Ammon's horn (tissue), 1 donor: ENCODE data around the gene CDCA7L.

ENCODE experiments used
- DNase-seq: peaks from one replicate; pipeline ENCODE4 v3.0.0-alpha.2; 2016; ENCODE audit warnings: low spot score

The CDCA7L gene, protein sequence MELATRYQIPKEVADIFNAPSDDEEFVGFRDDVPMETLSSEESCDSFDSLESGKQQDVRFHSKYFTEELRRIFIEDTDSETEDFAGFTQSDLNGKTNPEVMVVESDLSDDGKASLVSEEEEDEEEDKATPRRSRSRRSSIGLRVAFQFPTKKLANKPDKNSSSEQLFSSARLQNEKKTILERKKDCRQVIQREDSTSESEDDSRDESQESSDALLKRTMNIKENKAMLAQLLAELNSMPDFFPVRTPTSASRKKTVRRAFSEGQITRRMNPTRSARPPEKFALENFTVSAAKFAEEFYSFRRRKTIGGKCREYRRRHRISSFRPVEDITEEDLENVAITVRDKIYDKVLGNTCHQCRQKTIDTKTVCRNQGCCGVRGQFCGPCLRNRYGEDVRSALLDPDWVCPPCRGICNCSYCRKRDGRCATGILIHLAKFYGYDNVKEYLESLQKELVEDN

DNA sequence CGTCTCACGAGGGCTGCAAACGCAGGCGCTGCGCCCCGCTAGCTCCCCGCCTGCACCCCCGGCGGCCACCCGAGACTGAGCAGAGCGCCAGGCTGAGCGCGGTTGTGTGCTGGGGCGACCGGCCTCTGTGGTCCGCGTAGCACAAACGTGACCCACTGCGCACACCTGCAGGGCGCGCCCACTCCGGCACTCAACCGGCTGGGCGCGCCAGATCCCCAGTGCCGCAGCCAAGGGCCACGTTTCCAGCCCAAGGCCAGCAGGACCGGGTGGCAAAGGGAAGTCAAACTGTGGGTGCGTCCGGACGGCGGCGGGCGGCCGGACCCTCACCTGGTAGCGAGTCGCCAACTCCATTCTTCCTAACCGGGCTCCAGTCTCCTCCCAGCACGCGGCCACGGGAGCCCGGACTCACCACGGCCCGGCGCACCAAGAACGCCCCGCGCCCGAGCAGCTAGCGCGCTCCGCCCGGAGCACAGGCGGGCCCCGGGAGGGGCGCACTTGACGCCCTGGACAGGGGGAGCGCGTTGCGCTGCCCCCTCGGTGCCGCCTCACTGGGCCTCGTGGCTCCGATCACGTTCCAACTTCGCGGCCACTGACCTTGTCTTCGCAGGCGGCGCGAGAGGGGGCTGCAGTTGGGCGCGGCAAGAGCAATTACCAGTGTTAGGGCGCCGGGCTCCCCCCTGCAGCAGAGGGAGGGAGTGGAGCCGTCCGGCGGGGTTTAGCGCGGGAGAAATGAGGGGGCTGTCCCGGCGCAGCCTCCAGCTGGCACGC lies at the start of gene CDCA7L:
Gene CDCA7L, minus strand, starts transcription at position 446 of the 768 bp plus-strand sequence. Its CDS starts 95 bp downstream, at position 351.
- peak; percentile 72 for DNase-seq

GRCh38 chr7:21986096-21986495 lies 40.4 kb upstream of the CDCA7L start:
- no peak for DNase-seq

DNA sequence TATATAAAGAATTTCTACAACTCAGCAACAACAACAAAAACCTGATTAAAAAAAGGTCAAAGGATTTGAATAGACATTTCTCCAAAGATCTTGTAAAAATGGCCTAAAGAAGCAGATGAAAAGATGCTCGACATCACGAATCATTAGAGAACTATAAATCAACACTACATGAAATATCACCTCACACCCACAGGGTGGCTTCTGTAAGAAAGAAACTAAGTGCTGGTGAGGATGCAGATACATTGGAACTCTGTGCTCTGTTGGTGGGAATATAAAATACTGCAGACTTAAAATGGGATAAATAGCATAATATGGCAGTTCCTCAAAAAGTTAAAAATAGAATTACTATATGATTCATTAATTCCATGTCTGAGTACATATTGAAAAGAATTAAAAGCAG lies 38.3 kb upstream of the CDCA7L start:
- DNase-seq, result no peak

- no peak for DNase-seq
Observed at GRCh38 chr7:21983056-21983455, 37.4 kb upstream of the CDCA7L start.

DNA sequence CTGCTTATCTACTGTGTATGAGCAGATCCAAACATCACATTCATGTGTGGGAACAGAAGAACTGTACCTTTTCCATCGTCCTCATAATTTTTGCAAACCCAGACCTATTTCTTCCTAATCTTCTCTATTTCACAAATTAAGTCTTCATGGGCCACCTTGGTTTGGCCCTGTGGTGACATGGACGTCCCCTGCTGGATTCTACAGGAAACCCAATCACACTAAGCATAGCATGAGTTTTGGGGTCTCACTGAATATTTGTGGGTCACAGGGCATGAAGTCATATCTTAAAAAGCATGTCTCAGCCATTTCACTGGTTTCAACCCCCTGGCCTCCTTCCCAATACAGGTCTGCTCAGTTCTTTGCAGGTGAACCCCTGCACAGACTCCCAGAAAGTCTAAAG lies 35.8 kb upstream of the CDCA7L start:
- no peak for DNase-seq

DNA sequence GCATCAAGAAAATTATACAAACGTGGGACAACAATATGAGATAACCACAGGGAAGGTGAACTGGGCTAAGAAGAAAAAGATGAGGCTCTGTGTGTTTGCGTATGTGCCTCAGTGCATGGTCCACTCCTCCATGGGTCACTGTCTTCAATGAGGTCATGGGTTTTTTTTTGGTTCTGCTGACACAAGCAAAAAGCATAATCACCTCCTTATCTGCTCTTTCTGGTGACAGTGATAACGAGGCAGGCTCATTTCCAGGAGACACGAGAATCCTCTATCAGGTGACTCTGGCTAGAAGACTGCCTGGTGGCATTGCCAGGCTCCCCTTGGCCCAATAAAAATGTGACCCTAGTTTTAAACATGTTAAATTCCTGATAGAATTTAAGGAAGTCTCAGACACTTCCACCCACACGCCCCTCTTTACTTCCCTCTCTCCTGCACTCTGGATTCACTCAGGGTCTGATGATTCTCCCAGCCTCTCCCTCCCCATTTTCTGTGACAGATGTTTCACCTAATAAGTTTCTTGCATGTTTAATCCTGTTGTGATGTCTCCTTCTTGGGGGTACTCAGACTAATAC lies 35.3 kb upstream of the CDCA7L start:
- no peak for DNase-seq

DNA sequence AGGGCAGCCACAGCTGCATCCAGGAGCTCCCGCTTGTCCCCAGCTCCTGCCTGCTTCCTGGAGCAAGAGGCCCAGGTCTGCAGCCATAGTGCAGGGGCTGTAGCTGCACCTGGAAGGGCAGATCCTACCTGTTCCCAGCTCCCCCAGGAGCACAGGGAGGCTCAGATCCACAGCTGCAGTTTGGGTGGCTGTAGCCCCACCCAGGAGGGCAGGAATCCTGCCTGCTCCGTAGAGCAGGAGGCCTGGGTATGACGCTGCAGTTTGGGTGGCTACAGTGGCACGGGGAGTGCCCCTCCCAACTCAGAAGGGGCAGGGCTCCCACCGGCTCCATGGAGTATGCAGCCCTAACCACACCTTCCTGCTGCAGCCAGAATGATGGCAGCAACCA lies 26.7 kb upstream of the CDCA7L start:
- DNase-seq, result no peak

- no peak for DNase-seq
Observed at GRCh38 chr7:21971780-21972396, 26.2 kb upstream of the CDCA7L start.

GRCh38 chr7:21969822-21970221 lies 24.1 kb upstream of the CDCA7L start:
- no peak for DNase-seq

DNA sequence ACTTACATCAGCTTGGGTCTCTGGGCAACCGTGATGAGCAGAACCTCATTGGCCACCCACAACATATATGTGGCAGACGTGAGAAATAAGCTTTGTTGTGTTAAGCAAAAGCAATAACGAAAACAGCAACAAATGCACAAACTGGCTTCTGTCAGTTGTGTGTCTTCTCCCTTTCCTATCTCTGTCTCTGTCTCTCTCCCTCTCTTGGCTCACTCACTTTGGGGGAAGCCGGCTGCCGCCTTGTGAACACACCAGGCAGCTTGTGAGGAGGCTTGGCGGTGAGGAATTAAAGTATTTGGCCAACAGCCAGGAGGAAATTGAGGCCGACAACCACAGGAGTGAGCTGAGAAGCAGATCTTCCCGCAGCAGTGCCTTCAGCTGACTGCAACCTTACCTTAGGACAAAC lies 21.9 kb upstream of the CDCA7L start:
- DNase-seq, result peak; percentile 8

DNA sequence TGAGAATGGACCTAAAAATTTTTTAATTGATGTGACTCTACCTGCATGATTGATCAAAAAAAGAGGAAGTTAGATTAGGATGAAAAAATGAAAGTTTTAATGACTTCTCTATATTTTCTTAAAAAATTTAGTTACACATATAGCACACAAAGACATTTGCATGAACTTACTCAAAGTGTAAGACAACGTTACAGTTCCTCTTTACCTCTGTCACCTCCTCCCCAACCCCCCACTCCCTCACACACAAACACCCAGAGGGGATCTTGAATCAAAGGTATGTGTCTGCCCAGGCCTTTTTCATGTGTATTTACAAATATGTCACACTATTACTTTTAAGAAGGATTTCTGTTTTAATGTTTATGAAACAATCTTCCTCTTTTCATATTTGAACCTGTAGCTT lies 20.6 kb upstream of the CDCA7L start:
- DNase-seq, result no peak

- no peak for DNase-seq
Observed at GRCh38 chr7:21965291-21965690, 19.6 kb upstream of the CDCA7L start.

- DNase-seq, result no peak
Observed at GRCh38 chr7:21962677-21963076, 17.0 kb upstream of the CDCA7L start.

DNA sequence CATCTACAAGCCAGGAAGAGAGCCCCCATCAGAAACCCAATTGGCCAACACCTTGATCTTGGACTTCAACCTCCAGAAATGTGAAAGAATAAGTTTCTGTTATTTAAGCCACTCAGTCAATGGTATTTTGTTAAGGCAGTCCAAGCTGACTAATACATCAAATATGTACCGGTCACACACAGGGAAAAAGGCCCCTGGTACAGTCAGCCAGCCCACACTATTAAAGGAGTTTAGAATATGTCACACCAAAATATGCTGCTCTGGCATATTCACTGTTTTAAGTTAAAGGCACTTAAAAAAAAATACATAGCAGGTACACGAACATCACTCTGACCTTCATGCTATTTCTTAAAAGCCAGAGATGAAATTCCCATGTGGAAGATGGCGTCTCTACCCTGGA lies 15.2 kb upstream of the CDCA7L start:
- DNase-seq, result no peak

- DNase-seq, result no peak
Observed at GRCh38 chr7:21959387-21959776, 13.7 kb upstream of the CDCA7L start.

DNA sequence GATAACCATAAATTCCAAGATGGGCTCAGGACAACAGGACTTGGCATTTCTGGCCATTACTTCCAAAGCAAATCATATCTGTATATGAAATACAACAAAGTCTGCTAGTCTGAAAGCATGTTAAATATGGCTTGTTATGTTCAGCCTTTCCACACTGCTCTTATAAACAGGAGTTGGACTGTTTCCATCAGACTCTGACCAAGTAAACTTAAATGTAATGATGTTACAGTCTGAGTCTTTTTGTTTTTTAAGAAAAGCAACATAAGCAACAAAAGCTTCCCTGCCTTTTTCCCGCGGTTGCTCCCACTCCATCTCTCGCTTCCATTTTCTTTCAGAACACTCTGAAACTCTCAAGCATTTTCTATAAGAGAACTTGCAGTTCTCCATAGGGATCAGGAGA lies 8.1 kb upstream of the CDCA7L start:
- DNase-seq, result no peak

DNA sequence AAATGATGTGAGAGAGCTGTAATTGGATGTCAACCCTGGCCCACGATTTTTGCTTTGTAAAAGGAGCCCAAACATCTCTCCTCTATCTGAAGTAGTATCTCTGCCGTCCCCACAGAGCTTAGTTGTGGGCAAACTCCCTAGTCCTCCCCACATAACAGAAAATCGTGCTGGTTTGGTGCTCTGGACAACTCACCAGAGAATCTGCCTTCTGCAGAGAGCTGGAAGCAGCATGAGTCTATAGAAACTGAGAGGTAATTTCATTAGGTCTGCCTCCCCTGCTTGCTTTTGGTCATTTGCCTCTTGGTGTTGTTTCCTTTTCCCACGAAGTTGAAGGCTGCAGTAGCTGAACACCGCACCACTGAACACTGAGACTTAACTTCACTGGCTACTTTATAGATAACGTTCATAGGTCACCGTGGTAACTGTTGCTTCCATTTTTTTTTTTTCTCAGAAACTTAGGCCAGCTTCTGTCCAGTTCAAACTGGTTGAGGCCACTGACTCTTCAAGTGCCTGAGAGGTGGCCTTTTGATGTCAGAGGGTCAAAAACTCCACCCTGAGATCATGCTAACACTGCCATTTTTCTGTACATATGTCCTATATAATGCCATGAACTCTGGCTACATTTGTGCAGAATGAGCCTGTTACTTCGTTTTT lies 3.3 kb upstream of the CDCA7L start:
- no peak for DNase-seq

DNA sequence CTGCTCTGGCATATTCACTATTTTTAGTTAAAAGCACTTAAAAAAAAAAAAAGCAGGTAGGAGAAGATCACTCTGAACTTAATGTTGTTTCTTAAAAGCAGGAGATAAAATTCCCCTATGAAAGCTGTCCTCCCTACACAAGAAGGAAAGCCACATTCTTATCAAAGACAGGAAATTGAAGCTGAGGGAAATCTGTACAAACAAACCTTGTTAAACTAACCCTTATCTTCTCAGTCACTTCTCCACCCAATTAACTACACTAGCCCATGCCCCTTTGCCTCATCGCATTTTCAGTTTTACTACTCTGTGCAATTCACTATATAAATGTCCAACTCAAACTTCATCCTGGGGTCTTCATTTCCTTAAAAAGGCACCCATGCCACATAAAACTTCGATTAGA lies 2.7 kb upstream of the CDCA7L start:
- DNase-seq, result no peak

- no peak for DNase-seq
Observed at GRCh38 chr7:21947946-21948345, 2.2 kb upstream of the CDCA7L start.

GRCh38 chr7:21947056-21947455 lies 1.4 kb upstream of the CDCA7L start:
- no peak for DNase-seq

DNA sequence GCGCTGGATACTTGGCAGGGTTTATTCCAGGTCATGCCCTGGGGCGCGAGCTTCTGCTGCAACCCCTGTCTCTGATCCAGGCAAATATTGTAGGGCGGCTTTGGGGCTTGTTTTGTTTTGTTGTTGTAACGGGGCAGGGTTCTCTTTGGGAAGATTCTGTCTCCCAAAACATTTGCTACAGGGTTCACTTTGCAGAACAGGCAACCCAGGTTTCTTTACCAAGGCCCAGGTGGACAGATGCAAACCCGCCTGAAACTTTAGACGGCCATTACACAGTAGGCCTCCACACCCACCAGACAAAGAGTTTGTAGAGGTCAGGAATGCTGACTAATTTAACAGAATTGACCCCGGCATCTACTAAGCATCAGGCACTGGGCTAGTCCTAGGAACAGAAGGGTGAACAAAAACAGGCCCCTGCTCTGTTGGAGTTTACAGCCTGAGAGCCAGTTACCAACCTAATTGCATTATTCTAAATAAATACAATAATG lies 567 bp upstream of the CDCA7L start:
- DNase-seq, result no peak
